Astrocyte of the hippocampus (primary cell): ENCODE data around the gene RNF187.

Experiments used
- DNase-seq: peaks from one replicate; pipeline ENCODE4 v3.0.0; 2011; ENCODE audit warnings: low read depth, low spot score

RNF187 gene

GRCh38 chr1:228487336-228488124 lies at the start of gene RNF187:
TSS of gene RNF187 (plus strand) at chr1:228487382.
- no peak for DNase-seq

GRCh38 chr1:228437424-228437962 lies 49.7 kb upstream of the RNF187 start:
- DNase-seq: no peak

- no peak for DNase-seq
Observed at GRCh38 chr1:228438266-228438665, 48.9 kb upstream of the RNF187 start.

- no peak for DNase-seq
Observed at GRCh38 chr1:228440761-228441500, 46.3 kb upstream of the RNF187 start.

GRCh38 chr1:228443395-228443794 lies 43.8 kb upstream of the RNF187 start:
- no peak for DNase-seq

- DNase-seq: no peak
Observed at GRCh38 chr1:228445490-228445842, 41.7 kb upstream of the RNF187 start.

- DNase-seq: peak; percentile 49
Observed at GRCh38 chr1:228445843-228446650, 41.1 kb upstream of the RNF187 start.

- no peak for DNase-seq
Observed at GRCh38 chr1:228446852-228447251, 40.3 kb upstream of the RNF187 start.

- DNase-seq: no peak
Observed at GRCh38 chr1:228448372-228448771, 38.8 kb upstream of the RNF187 start.

GRCh38 chr1:228450200-228450599 lies 37.0 kb upstream of the RNF187 start:
- DNase-seq: no peak

GRCh38 chr1:228452194-228453021 lies 34.8 kb upstream of the RNF187 start:
- peak; percentile 18 for DNase-seq

- no peak for DNase-seq
Observed at GRCh38 chr1:228453022-228453560, 34.1 kb upstream of the RNF187 start.

GRCh38 chr1:228453614-228454013 lies 33.6 kb upstream of the RNF187 start:
- DNase-seq: no peak

GRCh38 chr1:228454238-228454637 lies 32.9 kb upstream of the RNF187 start:
- no peak for DNase-seq

GRCh38 chr1:228455715-228456114 lies 31.5 kb upstream of the RNF187 start:
- peak; percentile 15 for DNase-seq

- no peak for DNase-seq
Observed at GRCh38 chr1:228456252-228457016, 30.7 kb upstream of the RNF187 start.

- no peak for DNase-seq
Observed at GRCh38 chr1:228457017-228457395, 30.2 kb upstream of the RNF187 start.

- DNase-seq: peak; percentile 98
Observed at GRCh38 chr1:228457396-228458176, 29.6 kb upstream of the RNF187 start.
